ENCODE results near the gene GNG12. TPM values are rescaled to one million over a fixed set of nuclear protein-coding genes. Genes with fewer than 3 reads are reported as not detected.

The GNG12 gene
- total and polyA plus RNA-seq, 2 donors (not counting 3 experiments of a cell fraction or from before 2014, with no cell fraction given): 107 to 152 TPM

GRCh38 chr1:67761091-67761490, 72.2 kb downstream of the GNG12 start:
- Histone ChIP-seq H3K9me1 (replicated peaks; ENCODE audit: control insufficient read depth, extremely low read depth, insufficient read depth, low read length) (no peaks in the 10 kb centered on the region), H3K4me2 (ENCODE audit: insufficient read depth, low read length) (no peak overlapping the region), H3K9ac (replicated peaks; ENCODE audit: extremely low read depth, insufficient read depth, low read length) (no peak overlapping the region), H3K36me3 (ENCODE audit: control insufficient read depth in 2 of 2, extremely low read depth in 1 of 2, insufficient read depth in 2 of 2, low read length in 2 of 2) (peaks cover 0 to 3% of the 10 kb centered on the region in 2 experiments), H3K4me1 (ENCODE audit: control insufficient read depth, extremely low read depth, insufficient read depth, low read length) (peaks cover 7% of the 10 kb centered on the region), H3K79me2 (ENCODE audit: control insufficient read depth, insufficient read depth, low read length) (peaks cover 55% of the 10 kb centered on the region), H4K20me1 (replicated peaks; ENCODE audit: control insufficient read depth, extremely low read depth, insufficient read depth, low read length) (peaks cover 5% of the 10 kb centered on the region), H3K4me3 (replicated peaks in 1 of 3; ENCODE audit: insufficient read depth in 1 of 3, low read depth in 1 of 3, low read length in 3 of 3) (no peak overlapping the region), H3K27ac (ENCODE audit: insufficient read depth, low read depth, low read length) (no peak overlapping the region), H3K9me3 (replicated peaks; ENCODE audit: control insufficient read depth, insufficient read depth, low read length) (no peaks in the 10 kb centered on the region), H2AFZ (ENCODE audit: low read depth, low read length) (no peak overlapping the region), H3K27me3 (ENCODE audit: control insufficient read depth in 2 of 2, insufficient read depth in 2 of 2, low read length in 2 of 2) (no peaks in the 10 kb centered on the region)
- CTCF ChIA-PET: interaction anchor here (0.7 to 13.8 kb wide), 34 partner anchors 9 to 290 kb away, joined by 3 to 392 read pairs (median 8); partner anchors contain the start of gene GADD45A
- no peak for DNase-seq (ENCODE audit: low read depth, low spot score)
- TF ChIP-seq JUN (IDR thresholded peaks at IDR 0.05; ENCODE audit: borderline replicate concordance, insufficient read depth, insufficient read length, low read depth) (no peak), POLR2AphosphoS5 (IDR thresholded peaks at IDR 0.05; ENCODE audit: insufficient read depth, low read depth, low read length) (no peak), FOS (IDR thresholded peaks at IDR 0.05; ENCODE audit: borderline replicate concordance, insufficient read depth, low read length) (no peak), GATA2 (IDR thresholded peaks at IDR 0.05; ENCODE audit: insufficient read depth, insufficient read length, low read depth, low read length) (no peak), EZH2 (IDR thresholded peaks at IDR 0.05; ENCODE audit: borderline replicate concordance, low read depth, low read length, severe bottlenecking) (no peak), POLR2A (IDR thresholded peaks at IDR 0.05; ENCODE audit: low read depth, low read length) (no peak), CTCF (IDR thresholded peaks at IDR 0.05; ENCODE audit: extremely low read depth in 1 of 2, insufficient read depth in 1 of 2, low read depth in 1 of 2, low read length in 2 of 2) (no peak), MAX (IDR thresholded peaks at IDR 0.05; ENCODE audit: insufficient read depth, insufficient read length) (no peak), MYC (IDR thresholded peaks at IDR 0.05; ENCODE audit: low read depth, low read length) (no peak)
- FAIRE-seq: no peak
- no TSS peak for BruUV-seq (replicated peaks)
- intact Hi-C loops (cut with micrococcal nuclease) (loop anchor here (2.0 kb wide), 1 partner anchor 38 kb away; no protein-coding TSS in a partner anchor), dilution Hi-C loops (cut with MboI; ENCODE audit: extremely low pct_ligation_motif_present, low sequenced_read_pairs) (loop anchor here (25.0 kb wide), 1 partner anchor 224 kb away; no protein-coding TSS in a partner anchor)
- POLR2A ChIA-PET: no interaction called here
